PC-9 (cell line): Measurements from ENCODE around the gene COL27A1. TPM values are rescaled to one million over a fixed set of nuclear protein-coding genes. Genes with fewer than 3 reads are reported as not detected.

ENCODE experiments used
- BruUV-seq: library from RNA; stranded (reverse); fragments of 400-500 nt; replicated peaks from 2 replicates; lab custom pipeline; 2021; lab: Mats Ljungman, UMichigan
- CTCF ChIA-PET: fragments of 300-600 bp; sonication (Branson Sonifier 250); formaldehyde crosslinking; loops from one replicate; lab custom pipeline; 2022; ENCODE audit warnings: antibody characterized with exemption; lab: Charles Lee
- POLR2A ChIA-PET: fragments of 300-600 bp; sonication (Branson Sonifier 250); formaldehyde crosslinking; loops from one replicate; lab custom pipeline; 2022; ENCODE audit warnings: antibody characterized with exemption; ENCODE audit not compliant: unreplicated experiment; lab: Charles Lee
- DNase-seq, 2 experiments: peaks; one replicate each; pipeline versions ENCODE4 v3.0.0 to v3.0.0-alpha.2; 2015 to 2022; ENCODE audit warnings: mixed read lengths in 1 of 2
- H2AFZ ChIP-seq: fragments of 200-600 bp; sonication (generic); 2 replicates; pipeline ENCODE4 v1.8.1; 2017; ENCODE audit warnings: antibody characterized with exemption
- H3F3A ChIP-seq: fragments of 200-600 bp; sonication (generic); 2 replicates; pipeline ENCODE4 v1.8.1; 2017; ENCODE audit warnings: antibody characterized with exemption, mild to moderate bottlenecking, low read depth; ENCODE audit not compliant: insufficient read depth
- H3K27ac ChIP-seq: fragments of 200-600 bp; sonication (generic); 2 replicates; pipeline ENCODE4 v1.6.1; 2016; ENCODE audit warnings: mixed run types
- H3K27me3 ChIP-seq: fragments of 200-600 bp; sonication (generic); 2 replicates; pipeline ENCODE4 v1.6.1; 2016; ENCODE audit warnings: low read depth, mixed run types; ENCODE audit not compliant: insufficient read depth
- H3K36me3 ChIP-seq: fragments of 200-600 bp; sonication (generic); 2 replicates; pipeline ENCODE4 v1.6.1; 2016; ENCODE audit warnings: low read depth, mixed run types
- H3K4me1 ChIP-seq: fragments of 200-600 bp; sonication (generic); replicated peaks from 2 replicates; pipeline ENCODE4 v1.6.1; 2016; ENCODE audit warnings: mixed run types; ENCODE audit not compliant: insufficient read depth
- H3K4me2 ChIP-seq: fragments of 200-600 bp; sonication (generic); 2 replicates; pipeline ENCODE4 v1.6.1; 2017; ENCODE audit warnings: mixed run types
- H3K4me3 ChIP-seq: fragments of 200-600 bp; sonication (generic); 2 replicates; pipeline ENCODE4 v1.6.1; 2016; ENCODE audit warnings: mixed run types
- H3K79me2 ChIP-seq: fragments of 200-600 bp; sonication (generic); 2 replicates; pipeline ENCODE4 v1.6.1; 2017; ENCODE audit warnings: low read depth, mixed run types
- H3K9me2 ChIP-seq: fragments of 200-600 bp; sonication (generic); 2 replicates; pipeline ENCODE4 v1.8.1; 2017; ENCODE audit warnings: mild to moderate bottlenecking; ENCODE audit not compliant: insufficient read depth
- H3K9me3 ChIP-seq: fragments of 200-600 bp; sonication (generic); 2 replicates; pipeline ENCODE4 v1.8.1; 2016; ENCODE audit warnings: low read depth; ENCODE audit not compliant: insufficient read depth
- H4K20me1 ChIP-seq: fragments of 200-600 bp; sonication (generic); 2 replicates; pipeline ENCODE4 v1.8.1; 2017; ENCODE audit not compliant: insufficient read depth
- CTCF ChIP-seq: fragments of 200-600 bp; sonication (generic); conservative IDR thresholded peaks from 2 replicates; pipeline ENCODE4 v1.6.1; 2017; ENCODE audit warnings: mixed run types, antibody characterized with exemption, mild to moderate bottlenecking, moderate library complexity
- EZH2 ChIP-seq: fragments of 200-600 bp; sonication (generic); IDR thresholded peaks from 2 replicates; pipeline ENCODE4 v1.8.0; 2017; ENCODE audit warnings: antibody characterized with exemption, low read depth
- intact Hi-C: fragments of 100-400 bp; cut with micrococcal nuclease; formaldehyde crosslinking; loops from one replicate; pipeline ENCODE4 v1.10.0; 2022; ENCODE audit not compliant: unreplicated experiment
- total RNA-seq: library from RNA; stranded (reverse); gene quantifications from 2 replicates; pipeline ENCODE4 v1.2.3, GENCODE V29; 2021

COL27A1 gene
- total RNA-seq, 1 experiment from 2014 or later, result 0.39 TPM

- H3K4me3 ChIP-seq, result no peak overlapping the region
- no peak for DNase-seq
- CTCF ChIA-PET, result no interaction called here
Observed at GRCh38 chr9:114273461-114273881, 118.1 kb downstream of the COL27A1 start.

GRCh38 chr9:114274217-114274616 lies 118.9 kb downstream of the COL27A1 start:
- CTCF ChIA-PET, result no interaction called here
- no peaks in the 10 kb centered on the region; the same call in 1 of the 2 replicates for H4K20me1 ChIP-seq
- peaks cover 9% of the 10 kb centered on the region; the same call in 1 of the 2 replicates for H3F3A ChIP-seq
- no peaks in the 10 kb centered on the region for H3K9me2 ChIP-seq
- H3K4me3 ChIP-seq, result no peak overlapping the region
- peaks cover 24% of the 10 kb centered on the region for H3K4me1 ChIP-seq
- DNase-seq, result no peak
- no peaks in the 10 kb centered on the region for H3K9me3 ChIP-seq
- intact Hi-C loops, result no loop called here
- H3K27me3 ChIP-seq, result peaks cover 5% of the 10 kb centered on the region; the same call in 1 of the 2 replicates
- H3K79me2 ChIP-seq, result no peaks in the 10 kb centered on the region
- H3K36me3 ChIP-seq, result no peaks in the 10 kb centered on the region
- H2AFZ ChIP-seq, result no peak overlapping the region
- H3K27ac ChIP-seq, result no peak overlapping the region
- POLR2A ChIA-PET, result no interaction called here
- TF ChIP-seq EZH2 (no peak), CTCF (no peak)
- BruUV-seq, result no TSS peak
- no peak overlapping the region for H3K4me2 ChIP-seq

More at GRCh38 chr9:114273461-114273881, 118.1 kb downstream of the COL27A1 start:
- Histone ChIP-seq H3K27me3 (peaks cover 9% of the 10 kb centered on the region), H2AFZ (no peak overlapping the region), H3K9me2 (no peaks in the 10 kb centered on the region), H3K79me2 (no peaks in the 10 kb centered on the region), H3K27ac (no peak overlapping the region), H3K9me3 (no peaks in the 10 kb centered on the region), H3K36me3 (no peaks in the 10 kb centered on the region), H4K20me1 (no peaks in the 10 kb centered on the region; the same call in 1 of the 2 replicates), H3K4me1 (peaks cover 18% of the 10 kb centered on the region), H3K4me2 (no peak overlapping the region), H3F3A (peaks cover 8% of the 10 kb centered on the region; the same call in 1 of the 2 replicates)
- POLR2A ChIA-PET, result no interaction called here
- BruUV-seq, result no TSS peak
- TF ChIP-seq CTCF, result no peak
- TF ChIP-seq EZH2, result no peak
- intact Hi-C loops, result no loop called here

- Histone ChIP-seq H4K20me1 (no peaks in the 10 kb centered on the region; the same call in 1 of the 2 replicates), H3K4me1 (peaks cover 28% of the 10 kb centered on the region), H3K9me2 (no peaks in the 10 kb centered on the region), H3K36me3 (no peaks in the 10 kb centered on the region), H3K79me2 (no peaks in the 10 kb centered on the region), H3K4me2 (no peak overlapping the region), H3F3A (peaks cover 13% of the 10 kb centered on the region; the same call in 1 of the 2 replicates), H3K27me3 (no peaks in the 10 kb centered on the region), H3K27ac (no peak overlapping the region), H3K9me3 (no peaks in the 10 kb centered on the region), H3K4me3 (no peak overlapping the region), H2AFZ (no peak overlapping the region)
- no peak for TF ChIP-seq CTCF
- no peak for TF ChIP-seq EZH2
- CTCF ChIA-PET, result interaction anchor here (0.7 kb wide), 1 partner anchor 30 kb away, joined by 7 read pairs; no protein-coding TSS in a partner anchor
- no peak for DNase-seq
- intact Hi-C loops, result loop anchor here (5.0 kb wide), 1 partner anchor 43 kb away; no protein-coding TSS in a partner anchor
- POLR2A ChIA-PET, result no interaction called here
- BruUV-seq, result no TSS peak
Observed at GRCh38 chr9:114275246-114276004, 120.1 kb downstream of the COL27A1 start.
